Breast epithelium (tissue), 3 donors: ENCODE results near the gene TNNI3K.

Experiments
- POLR2A ChIP-seq: fragments of 450-650 bp; IDR thresholded peaks from one replicate; pipeline ENCODE4 v1.6.1; 2016; ENCODE audit warnings: antibody characterized with exemption, mild to moderate bottlenecking, moderate library complexity
- POLR2AphosphoS5 ChIP-seq, 3 donors: sonication (generic); formaldehyde crosslinking; IDR thresholded peaks; one replicate each; pipeline ENCODE4 v1.6.1; 2017; ENCODE audit warnings: antibody characterized with exemption in 3 of 3
- TF ChIP-seq, protein P1 (sequence below), 3 donors: fragments of 450-650 bp; IDR thresholded peaks; one replicate each; pipeline ENCODE4 v1.5.1; 2016 to 2017; ENCODE audit warnings: antibody characterized with exemption in 3 of 3, mild to moderate bottlenecking in 3 of 3, moderate library complexity in 3 of 3

- TF ChIP-seq, protein P1, sequence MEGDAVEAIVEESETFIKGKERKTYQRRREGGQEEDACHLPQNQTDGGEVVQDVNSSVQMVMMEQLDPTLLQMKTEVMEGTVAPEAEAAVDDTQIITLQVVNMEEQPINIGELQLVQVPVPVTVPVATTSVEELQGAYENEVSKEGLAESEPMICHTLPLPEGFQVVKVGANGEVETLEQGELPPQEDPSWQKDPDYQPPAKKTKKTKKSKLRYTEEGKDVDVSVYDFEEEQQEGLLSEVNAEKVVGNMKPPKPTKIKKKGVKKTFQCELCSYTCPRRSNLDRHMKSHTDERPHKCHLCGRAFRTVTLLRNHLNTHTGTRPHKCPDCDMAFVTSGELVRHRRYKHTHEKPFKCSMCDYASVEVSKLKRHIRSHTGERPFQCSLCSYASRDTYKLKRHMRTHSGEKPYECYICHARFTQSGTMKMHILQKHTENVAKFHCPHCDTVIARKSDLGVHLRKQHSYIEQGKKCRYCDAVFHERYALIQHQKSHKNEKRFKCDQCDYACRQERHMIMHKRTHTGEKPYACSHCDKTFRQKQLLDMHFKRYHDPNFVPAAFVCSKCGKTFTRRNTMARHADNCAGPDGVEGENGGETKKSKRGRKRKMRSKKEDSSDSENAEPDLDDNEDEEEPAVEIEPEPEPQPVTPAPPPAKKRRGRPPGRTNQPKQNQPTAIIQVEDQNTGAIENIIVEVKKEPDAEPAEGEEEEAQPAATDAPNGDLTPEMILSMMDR (IDR thresholded peaks at IDR 0.05): no peak
- TF ChIP-seq POLR2AphosphoS5 (IDR thresholded peaks at IDR 0.05): no peak
- TF ChIP-seq POLR2A: no peak
These were observed 200.9 kb downstream of the TNNI3K start for GRCh38 chr1:74436078-74436477.
